ENCODE data around the gene CNPY1. TPM values are rescaled to one million over a fixed set of nuclear protein-coding genes. Genes with fewer than 3 reads are reported as not detected.

CNPY1 gene
- total and polyA plus RNA-seq, 9 donors, result 0.05 TPM; not detected in 8

DNA sequence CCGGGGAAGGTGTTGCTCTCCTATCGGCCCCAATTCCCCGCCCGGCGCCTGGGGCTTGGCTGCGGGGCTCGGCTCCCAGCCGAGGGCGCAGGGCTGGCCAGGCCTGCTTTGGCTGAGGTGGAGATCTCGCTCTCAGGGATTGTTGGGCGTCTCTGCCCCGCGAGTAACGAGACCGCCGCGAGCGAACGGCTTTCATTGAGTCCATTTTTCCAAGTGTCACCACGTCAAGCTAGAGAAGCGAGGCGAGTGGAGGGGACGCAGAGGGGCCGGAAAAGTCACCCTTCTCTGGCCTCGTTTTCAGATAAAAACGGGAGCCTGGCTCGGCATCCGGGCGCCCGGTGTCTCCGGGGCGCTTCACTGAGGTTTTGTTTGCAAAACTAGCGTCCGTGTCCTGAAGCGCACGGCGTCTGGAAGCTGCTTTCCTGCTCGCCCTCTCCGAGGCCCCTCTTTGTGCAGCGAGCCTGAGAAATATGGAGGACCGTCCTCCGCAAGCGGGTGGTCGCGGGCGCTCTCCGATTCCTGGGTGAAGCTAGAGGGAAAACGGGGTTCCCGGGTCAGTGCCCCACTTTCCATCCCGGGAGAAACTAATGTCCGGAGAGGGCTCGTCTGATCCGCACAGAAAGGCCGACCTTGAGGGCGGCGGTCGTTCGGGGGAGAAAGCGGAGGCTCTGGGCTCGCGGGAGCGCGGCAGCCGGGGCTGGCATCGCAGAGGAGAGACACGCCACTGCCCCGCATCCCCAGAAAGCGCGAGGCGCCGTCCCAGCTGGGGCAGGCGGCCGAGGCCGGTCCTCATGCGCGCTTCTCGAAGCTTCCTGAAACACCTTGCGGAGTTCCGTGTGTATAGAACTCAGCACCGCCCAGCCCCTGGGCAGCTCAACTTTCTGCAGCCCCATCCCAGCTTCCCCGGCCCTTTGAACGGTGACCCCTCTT, 91.9 kb downstream of the CNPY1 start:
- intact Hi-C loops (cut with DNase I), result loop anchor here in 1 of 4 donors (10.0 kb wide), 1 partner anchor 160 kb away; the partner anchor contains the start of gene INSIG1
- Histone ChIP-seq H3K4me3 (no peak overlapping the region), H3K4me1 (ENCODE audit: insufficient read depth) (peaks cover 6% of the 10 kb centered on the region), H3K27ac (no peak overlapping the region), H3K27me3 (peaks cover 5% of the 10 kb centered on the region), H3K36me3 (no peaks in the 10 kb centered on the region), H3K9me3 (no peaks in the 10 kb centered on the region)
- WGBS, 3 donors, result 2 to 3% (median 2%) methylated on average over 70 to 82 of the region's 82 CpGs
- DNase-seq, result no peak
- TF ChIP-seq EP300 (IDR thresholded peaks at IDR 0.05) (no peak), POLR2A (IDR thresholded peaks at IDR 0.05) (no peak)
- TF ChIP-seq, protein P1, sequence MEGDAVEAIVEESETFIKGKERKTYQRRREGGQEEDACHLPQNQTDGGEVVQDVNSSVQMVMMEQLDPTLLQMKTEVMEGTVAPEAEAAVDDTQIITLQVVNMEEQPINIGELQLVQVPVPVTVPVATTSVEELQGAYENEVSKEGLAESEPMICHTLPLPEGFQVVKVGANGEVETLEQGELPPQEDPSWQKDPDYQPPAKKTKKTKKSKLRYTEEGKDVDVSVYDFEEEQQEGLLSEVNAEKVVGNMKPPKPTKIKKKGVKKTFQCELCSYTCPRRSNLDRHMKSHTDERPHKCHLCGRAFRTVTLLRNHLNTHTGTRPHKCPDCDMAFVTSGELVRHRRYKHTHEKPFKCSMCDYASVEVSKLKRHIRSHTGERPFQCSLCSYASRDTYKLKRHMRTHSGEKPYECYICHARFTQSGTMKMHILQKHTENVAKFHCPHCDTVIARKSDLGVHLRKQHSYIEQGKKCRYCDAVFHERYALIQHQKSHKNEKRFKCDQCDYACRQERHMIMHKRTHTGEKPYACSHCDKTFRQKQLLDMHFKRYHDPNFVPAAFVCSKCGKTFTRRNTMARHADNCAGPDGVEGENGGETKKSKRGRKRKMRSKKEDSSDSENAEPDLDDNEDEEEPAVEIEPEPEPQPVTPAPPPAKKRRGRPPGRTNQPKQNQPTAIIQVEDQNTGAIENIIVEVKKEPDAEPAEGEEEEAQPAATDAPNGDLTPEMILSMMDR (IDR thresholded peaks at IDR 0.05), result no peak

DNA sequence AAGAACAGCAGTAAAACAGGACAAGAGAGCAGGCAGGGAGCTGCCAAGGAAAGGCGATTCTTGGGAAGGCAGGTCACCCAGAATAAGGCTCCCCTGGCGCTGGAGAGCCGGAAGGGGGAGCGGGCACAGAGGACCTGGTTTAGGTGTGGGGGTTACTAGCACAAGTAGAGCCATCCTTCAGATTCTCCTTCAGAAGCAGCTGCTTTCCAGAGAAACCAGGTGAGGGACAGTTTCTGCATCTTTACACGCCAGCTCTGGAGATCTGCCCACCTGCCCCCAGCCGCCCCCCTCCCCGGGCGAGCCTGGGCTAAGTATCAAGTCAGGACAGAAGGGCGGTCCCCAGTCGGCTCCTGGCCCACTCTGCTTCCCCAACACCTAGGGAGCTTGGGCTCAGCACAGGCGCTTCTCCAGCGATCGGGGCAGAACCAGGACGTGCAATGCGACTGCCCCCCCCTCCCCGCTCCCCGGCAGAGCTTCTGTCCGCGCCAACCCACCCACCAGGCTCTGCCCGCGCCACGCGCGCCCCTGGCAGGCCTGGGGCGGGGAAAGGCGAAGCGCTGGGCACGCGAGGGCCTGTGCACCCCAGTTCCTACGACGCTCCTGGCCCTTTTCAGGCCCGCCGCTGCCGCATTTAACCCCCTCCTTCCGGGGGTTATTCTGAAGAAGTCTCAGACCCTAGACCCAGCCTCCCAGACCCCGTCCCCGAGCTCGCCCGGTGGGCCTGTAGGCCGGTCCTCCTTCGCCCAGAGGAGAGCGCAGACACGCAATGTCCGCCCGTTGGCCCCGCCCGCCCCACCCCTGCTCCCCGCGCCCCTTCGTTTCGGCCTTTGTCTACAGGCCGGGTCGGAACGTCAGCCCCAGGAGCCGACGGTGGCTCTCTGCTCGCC, 92.8 kb downstream of the CNPY1 start:
- no peak overlapping the region for H3K27ac ChIP-seq
- intact Hi-C loops (cut with DNase I), result loop anchor here in 1 of 4 donors (10.0 kb wide), 1 partner anchor 159 kb away; the partner anchor contains the start of gene INSIG1
- H3K36me3 ChIP-seq, result no peaks in the 10 kb centered on the region
- peaks cover 6% of the 10 kb centered on the region for H3K4me1 ChIP-seq (ENCODE audit: insufficient read depth)
- WGBS, 3 donors, result 2 to 4% (median 2%) methylated on average over 54 to 57 of the region's 57 CpGs
- no peak for DNase-seq
- no peak overlapping the region for H3K4me3 ChIP-seq
- H3K9me3 ChIP-seq, result no peaks in the 10 kb centered on the region
- H3K27me3 ChIP-seq, result peaks cover 5% of the 10 kb centered on the region
- TF ChIP-seq, protein P1 (IDR thresholded peaks at IDR 0.05), result no peak
- TF ChIP-seq EP300 (IDR thresholded peaks at IDR 0.05) (no peak), POLR2A (IDR thresholded peaks at IDR 0.05) (no peak)

DNA sequence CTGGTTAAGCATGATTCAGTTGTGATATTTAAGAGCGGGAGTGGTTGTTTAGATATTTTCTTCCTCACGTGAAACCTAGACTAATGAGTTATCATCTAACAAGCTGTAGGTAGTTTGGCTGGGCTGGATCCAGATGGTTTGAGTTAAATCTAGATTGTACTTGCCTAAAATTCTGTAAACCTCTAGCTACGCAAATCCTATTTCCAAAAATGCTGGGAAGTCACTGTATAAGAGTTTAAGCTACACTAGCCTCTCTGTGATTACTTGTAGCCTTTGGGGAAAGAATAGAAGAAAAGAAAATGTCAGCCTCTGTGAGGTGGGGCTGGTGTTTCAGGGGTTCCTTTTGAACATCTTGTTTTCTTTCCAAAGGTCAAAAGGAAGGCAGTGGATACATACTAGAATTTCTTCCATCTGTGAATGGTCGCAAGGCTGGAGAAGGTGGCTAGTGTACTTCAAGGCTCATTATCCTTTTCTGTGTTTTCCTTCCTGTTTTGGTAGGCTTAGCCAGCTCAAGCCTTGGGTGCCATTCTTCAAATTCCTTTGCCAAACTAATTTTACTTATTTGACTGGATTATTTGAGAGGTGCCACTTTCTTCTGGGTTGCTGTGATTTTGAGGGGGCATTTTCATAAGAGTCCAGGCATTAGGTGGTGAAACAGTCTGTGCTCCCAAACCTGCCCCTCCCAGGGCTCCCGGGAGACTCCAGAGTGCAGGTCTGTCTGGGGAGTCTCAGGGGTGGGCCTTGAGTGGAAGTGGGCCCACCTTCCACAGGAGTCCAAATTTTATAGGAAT, 93.7 kb downstream of the CNPY1 start:
- intact Hi-C loops (cut with DNase I), result loop anchor here in 1 of 4 donors (10.0 kb wide), 1 partner anchor 158 kb away; the partner anchor contains the start of gene INSIG1
- Histone ChIP-seq H3K4me3 (no peak overlapping the region), H3K4me1 (ENCODE audit: insufficient read depth) (peaks cover 6% of the 10 kb centered on the region), H3K27ac (no peak overlapping the region), H3K36me3 (no peaks in the 10 kb centered on the region), H3K9me3 (no peaks in the 10 kb centered on the region), H3K27me3 (peaks cover 5% of the 10 kb centered on the region)
- no peak for DNase-seq
- WGBS, 3 donors, result 27 to 35% (median 28%) methylated on average over 5 of the region's 5 CpGs
- no peak for TF ChIP-seq POLR2A (IDR thresholded peaks at IDR 0.05)
- TF ChIP-seq, protein P1 (IDR thresholded peaks at IDR 0.05), result no peak
- TF ChIP-seq EP300 (IDR thresholded peaks at IDR 0.05), result no peak
